Adrenal gland (tissue), 5 donors: ENCODE measurements around the gene CTSL.

Experiments
- POLR2A ChIP-seq, 2 donors: fragments of 450-650 bp; IDR thresholded peaks; one replicate each; pipeline ENCODE4 v1.6.1; 2017; ENCODE audit warnings: antibody characterized with exemption in 2 of 2, mild to moderate bottlenecking in 2 of 2, moderate library complexity in 1 of 2
- TF ChIP-seq, protein P1 (sequence below), 6 experiments: fragments of 450-650 bp in 4 of 6; fragments of 200-600 bp in 2 of 6; sonication (generic) in 1 of 6; IDR thresholded peaks; 1 replicate in 5 of 6; 2 replicates in 1 of 6; pipeline versions ENCODE4 v1.5.1 to v1.8.0; 2016 to 2021; ENCODE audit warnings: antibody characterized with exemption in 6 of 6, mild to moderate bottlenecking in 2 of 6, moderate library complexity in 1 of 6
- donor health status: DM: no; HTN: no; CAD: no.

DNA sequence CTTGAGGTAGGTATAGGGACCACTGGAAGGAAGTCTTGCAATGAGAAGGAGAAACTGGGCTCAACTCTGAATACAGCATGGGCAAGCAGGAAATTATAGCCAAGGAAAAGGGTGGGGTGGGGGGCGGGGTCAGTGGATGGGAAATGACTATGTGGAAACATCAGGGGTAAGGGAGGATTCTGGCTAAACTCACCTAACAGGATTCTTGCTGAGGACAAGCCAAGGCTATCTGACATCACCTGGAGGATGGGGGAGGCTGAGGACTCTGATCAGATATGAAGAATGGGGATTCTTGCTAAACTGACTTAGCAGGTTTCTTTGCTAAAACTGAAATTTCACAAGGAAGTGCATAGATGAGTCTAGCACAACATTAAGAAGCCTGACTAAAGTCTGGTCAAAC, 40.8 kb downstream of the CTSL start:
- TF ChIP-seq, protein P1, sequence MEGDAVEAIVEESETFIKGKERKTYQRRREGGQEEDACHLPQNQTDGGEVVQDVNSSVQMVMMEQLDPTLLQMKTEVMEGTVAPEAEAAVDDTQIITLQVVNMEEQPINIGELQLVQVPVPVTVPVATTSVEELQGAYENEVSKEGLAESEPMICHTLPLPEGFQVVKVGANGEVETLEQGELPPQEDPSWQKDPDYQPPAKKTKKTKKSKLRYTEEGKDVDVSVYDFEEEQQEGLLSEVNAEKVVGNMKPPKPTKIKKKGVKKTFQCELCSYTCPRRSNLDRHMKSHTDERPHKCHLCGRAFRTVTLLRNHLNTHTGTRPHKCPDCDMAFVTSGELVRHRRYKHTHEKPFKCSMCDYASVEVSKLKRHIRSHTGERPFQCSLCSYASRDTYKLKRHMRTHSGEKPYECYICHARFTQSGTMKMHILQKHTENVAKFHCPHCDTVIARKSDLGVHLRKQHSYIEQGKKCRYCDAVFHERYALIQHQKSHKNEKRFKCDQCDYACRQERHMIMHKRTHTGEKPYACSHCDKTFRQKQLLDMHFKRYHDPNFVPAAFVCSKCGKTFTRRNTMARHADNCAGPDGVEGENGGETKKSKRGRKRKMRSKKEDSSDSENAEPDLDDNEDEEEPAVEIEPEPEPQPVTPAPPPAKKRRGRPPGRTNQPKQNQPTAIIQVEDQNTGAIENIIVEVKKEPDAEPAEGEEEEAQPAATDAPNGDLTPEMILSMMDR (IDR thresholded peaks at IDR 0.05) = no peak
- TF ChIP-seq POLR2A (IDR thresholded peaks at IDR 0.05) = no peak
